H9 (cell line): Measurements from ENCODE around the gene MISP. TPM values are rescaled to one million over a fixed set of nuclear protein-coding genes. Genes with fewer than 3 reads are reported as not detected.

ENCODE experiments used
- DNase-seq: peaks from one replicate; pipeline ENCODE4 v3.0.0-alpha.2; 2017
- H2AFZ ChIP-seq: one replicate; pipeline ENCODE4 v1.6.1; 2013; ENCODE audit warnings: mild to moderate bottlenecking, low read length, control low read depth, moderate library complexity
- H2AK5ac ChIP-seq: 2 replicates; pipeline ENCODE4 v1.6.1; 2013; ENCODE audit warnings: low read length, control low read depth, mixed read lengths; ENCODE audit not compliant: insufficient read length
- H2BK120ac ChIP-seq: one replicate; pipeline ENCODE4 v1.6.1; 2013; ENCODE audit warnings: low read depth, mild to moderate bottlenecking, low read length, control low read depth, inconsistent platforms; ENCODE audit not compliant: poor library complexity, severe bottlenecking
- H2BK12ac ChIP-seq: 2 replicates; pipeline ENCODE4 v1.6.1; 2013; ENCODE audit warnings: low read length, control low read depth, mixed read lengths, low read depth; ENCODE audit not compliant: insufficient read length
- H2BK15ac ChIP-seq: 2 replicates; pipeline ENCODE4 v1.6.1; 2013; ENCODE audit warnings: low read depth, low read length, control low read depth
- H2BK20ac ChIP-seq: one replicate; pipeline ENCODE4 v1.6.1; 2013; ENCODE audit warnings: low read depth, mild to moderate bottlenecking, low read length, control low read depth, inconsistent platforms; ENCODE audit not compliant: poor library complexity, severe bottlenecking
- H2BK5ac ChIP-seq: 2 replicates; pipeline ENCODE4 v1.6.1; 2013; ENCODE audit warnings: low read length, control low read depth, mixed read lengths; ENCODE audit not compliant: insufficient read length
- H3K14ac ChIP-seq: 2 replicates; pipeline ENCODE4 v1.6.1; 2013; ENCODE audit warnings: low read length, control low read depth; ENCODE audit not compliant: insufficient read depth
- H3K18ac ChIP-seq: 2 replicates; pipeline ENCODE4 v1.6.1; 2013; ENCODE audit warnings: low read depth, mild to moderate bottlenecking, mixed read lengths, low read length, control low read depth; ENCODE audit not compliant: insufficient read length
- H3K23ac ChIP-seq: 2 replicates; pipeline ENCODE4 v1.6.1; 2013; ENCODE audit warnings: low read length, control low read depth, mixed read lengths, low read depth; ENCODE audit not compliant: insufficient read length
- H3K23me2 ChIP-seq: 2 replicates; pipeline ENCODE4 v1.6.1; 2013; ENCODE audit warnings: low read depth, mild to moderate bottlenecking, mixed read lengths, low read length, control low read depth; ENCODE audit not compliant: insufficient read length, poor library complexity, severe bottlenecking
- H3K27ac ChIP-seq: 2 replicates; pipeline ENCODE4 v1.5.1; 2013; ENCODE audit warnings: low read length, control low read depth, mixed read lengths, low read depth; ENCODE audit not compliant: insufficient read length
- H3K27me3 ChIP-seq: 2 replicates; pipeline ENCODE4 v1.6.1; 2013; ENCODE audit warnings: low read length, control low read depth, inconsistent platforms; ENCODE audit not compliant: insufficient read depth
- H3K4ac ChIP-seq: 2 replicates; pipeline ENCODE4 v1.6.1; 2013; ENCODE audit warnings: low read depth, mild to moderate bottlenecking, control low read depth, inconsistent platforms, low read length, moderate library complexity
- H3K4me1 ChIP-seq: 2 replicates; pipeline ENCODE4 v1.6.1; 2013; ENCODE audit warnings: low read length, control low read depth, inconsistent platforms; ENCODE audit not compliant: insufficient read depth
- H3K4me2 ChIP-seq: 2 replicates; pipeline ENCODE4 v1.6.1; 2013; ENCODE audit warnings: low read length, control low read depth, mixed read lengths; ENCODE audit not compliant: insufficient read length, insufficient read depth
- H3K56ac ChIP-seq: 2 replicates; pipeline ENCODE4 v1.6.1; 2013; ENCODE audit warnings: low read depth, mild to moderate bottlenecking, mixed read lengths, low read length, control low read depth; ENCODE audit not compliant: insufficient read length
- H3K79me1 ChIP-seq: 2 replicates; pipeline ENCODE4 v1.6.1; 2013; ENCODE audit warnings: low read depth, mild to moderate bottlenecking, moderate library complexity, low read length, control low read depth, inconsistent platforms; ENCODE audit not compliant: insufficient read depth, poor library complexity, severe bottlenecking
- H3K79me2 ChIP-seq: 2 replicates; pipeline ENCODE4 v1.6.1; 2013; ENCODE audit warnings: low read length, control low read depth, inconsistent platforms; ENCODE audit not compliant: insufficient read depth
- H3K9ac ChIP-seq: 2 replicates; pipeline ENCODE4 v1.6.1; 2013; ENCODE audit warnings: low read length, control low read depth, mixed read lengths; ENCODE audit not compliant: insufficient read length; ENCODE audit errors: extremely low read depth
- H3K9me3 ChIP-seq: one replicate; pipeline ENCODE4 v1.6.1; 2013; ENCODE audit warnings: low read depth, low read length, inconsistent platforms; ENCODE audit not compliant: control insufficient read depth
- H3T11ph ChIP-seq: one replicate; pipeline ENCODE4 v1.6.1; 2013; ENCODE audit warnings: mild to moderate bottlenecking, low read length, control low read depth, inconsistent platforms
- H4K20me1 ChIP-seq: one replicate; pipeline ENCODE4 v1.6.1; 2013; ENCODE audit not compliant: control insufficient read depth, insufficient read length, insufficient read depth
- H4K5ac ChIP-seq: 2 replicates; pipeline ENCODE4 v1.6.1; 2013; ENCODE audit warnings: low read depth, mild to moderate bottlenecking, mixed read lengths, low read length, control low read depth; ENCODE audit not compliant: insufficient read length
- H4K8ac ChIP-seq: replicated peaks from 2 replicates; pipeline ENCODE4 v1.6.1; 2013; ENCODE audit warnings: low read length, control low read depth, mixed read lengths, low read depth; ENCODE audit not compliant: insufficient read length
- H4K91ac ChIP-seq: 2 replicates; pipeline ENCODE4 v1.6.1; 2013; ENCODE audit warnings: low read depth, mild to moderate bottlenecking, moderate library complexity, mixed read lengths, low read length, control low read depth; ENCODE audit not compliant: insufficient read length
- H3K27ac Mint-ChIP-seq, 3 experiments: 2 replicates in 2 of 3; 3 replicates in 1 of 3; pipeline ENCODE4 v1.8.0; 2020 to 2021; ENCODE audit warnings: mixed read lengths in 3 of 3, mild to moderate bottlenecking in 1 of 3, moderate library complexity in 1 of 3
- H3K27me3 Mint-ChIP-seq: 2 replicates; pipeline ENCODE4 v1.8.0; 2021; ENCODE audit warnings: low read depth, mild to moderate bottlenecking, moderate library complexity, mixed read lengths
- H3K36me3 Mint-ChIP-seq, 3 experiments: 2 replicates in 2 of 3; 3 replicates in 1 of 3; pipeline ENCODE4 v1.8.0; 2020 to 2021; ENCODE audit warnings: low read depth in 3 of 3, mixed read lengths in 3 of 3; ENCODE audit not compliant: insufficient read depth in 1 of 3
- H3K4me1 Mint-ChIP-seq, 2 experiments: 2 replicates each; pipeline ENCODE4 v1.8.0; 2020; ENCODE audit warnings: mixed read lengths in 2 of 2
- H3K4me3 Mint-ChIP-seq, 2 experiments: 2 replicates in 1 of 2; 3 replicates in 1 of 2; pipeline ENCODE4 v1.8.0; 2020 to 2021; ENCODE audit warnings: mild to moderate bottlenecking in 2 of 2, mixed read lengths in 2 of 2, moderate library complexity in 1 of 2
- H3K9me3 Mint-ChIP-seq, 2 experiments: 2 replicates in 1 of 2; 3 replicates in 1 of 2; pipeline ENCODE4 v1.8.0; 2020; ENCODE audit warnings: mild to moderate bottlenecking in 2 of 2, mixed read lengths in 2 of 2, moderate library complexity in 1 of 2
- CTCF ChIP-seq: fragments of 200-600 bp; sonication (generic); conservative IDR thresholded peaks from 3 replicates; pipeline ENCODE4 v1.8.0; 2021; ENCODE audit warnings: antibody characterized with exemption, mild to moderate bottlenecking
- total RNA-seq: library from RNA; stranded (reverse); gene quantifications from 2 replicates; pipeline ENCODE4 v1.2.1, GENCODE V29; 2021

The MISP gene
- total RNA-seq, 1 experiment from 2014 or later, result 0.44 TPM

GRCh38 chr19:756236-756635 lies 5.3 kb downstream of the MISP start:
- H3K4me3 Mint-ChIP-seq, result no peak overlapping the region
- H2BK120ac ChIP-seq, result no peak overlapping the region
- H3K79me2 ChIP-seq, result no peaks in the 10 kb centered on the region
- no peaks in the 10 kb centered on the region for H3K79me1 ChIP-seq
- H3K27me3 ChIP-seq, result no peaks in the 10 kb centered on the region
- no peak overlapping the region for H2BK20ac ChIP-seq
- H3K27ac Mint-ChIP-seq, result no peak overlapping the region
- DNase-seq, result no peak
- no peak overlapping the region for H3K27ac ChIP-seq
- no peak overlapping the region for H3K56ac ChIP-seq
- 0 out of 4 replicates have a peak, but pooled peaks cover 0 to 8% of the 10 kb centered on the region in 2 experiments for H3K4me1 Mint-ChIP-seq
- no peaks in the 10 kb centered on the region for H3K9me3 ChIP-seq
- no peaks in the 10 kb centered on the region for H4K20me1 ChIP-seq
- TF ChIP-seq CTCF, result no peak
- no peak overlapping the region for H3K9ac ChIP-seq
- no peak overlapping the region for H2BK12ac ChIP-seq
- H3K27me3 Mint-ChIP-seq, result peaks cover 12% of the 10 kb centered on the region
- H3K23ac ChIP-seq, result no peak overlapping the region
- no peak overlapping the region for H2AFZ ChIP-seq
- H2BK15ac ChIP-seq, result no peak overlapping the region
- H2BK5ac ChIP-seq, result no peak overlapping the region
- H2AK5ac ChIP-seq, result no peak overlapping the region
- no peaks in the 10 kb centered on the region for H3K23me2 ChIP-seq
- H3K9me3 Mint-ChIP-seq, result peaks cover 12 to 17% of the 10 kb centered on the region in 2 experiments
- H3K14ac ChIP-seq, result no peak overlapping the region
- H3K18ac ChIP-seq, result no peak overlapping the region
- no peak overlapping the region for H3K4me2 ChIP-seq
- peaks cover 0 to 4% (median 3%) of the 10 kb centered on the region in 3 experiments; a peak in 3 of 7 replicates for H3K36me3 Mint-ChIP-seq
- H3K4ac ChIP-seq, result no peak overlapping the region
- H4K91ac ChIP-seq, result no peak overlapping the region
- H3T11ph ChIP-seq, result no peak overlapping the region
- H3K4me1 ChIP-seq, result no peaks in the 10 kb centered on the region
- no peak overlapping the region for H4K8ac ChIP-seq
- no peak overlapping the region for H4K5ac ChIP-seq
